Cardiac fibroblast (primary cell): ENCODE data around the gene MGST2.
A peak's percentile ranks its signal among the peaks of the same experiment; 100 is the strongest.
"Not testable (repeated sequence)": the region's sequence is repeated elsewhere in the genome, so short reads cannot be mapped to it uniquely, and the experiment has no call there.

Experiments
- DNase-seq, 2 donors: peaks; one replicate each; pipeline versions ENCODE4 v3.0.0 to v3.0.0-alpha.2; 2010; ENCODE audit warnings: low read depth in 2 of 2
- H3K4me3 ChIP-seq, 2 donors: replicated peaks in 1 of 2; 1 replicate in 1 of 2; 2 replicates in 1 of 2; pipeline ENCODE4 v1.5.1; 2011; ENCODE audit warnings: low read depth in 2 of 2, low read length in 2 of 2, mild to moderate bottlenecking in 2 of 2, moderate library complexity in 1 of 2
- TF ChIP-seq, protein P1 (sequence below): IDR thresholded peaks from one replicate; pipeline ENCODE4 v1.5.1; 2011; ENCODE audit warnings: low read depth, mild to moderate bottlenecking, low read length, inconsistent platforms

The MGST2 gene

DNA sequence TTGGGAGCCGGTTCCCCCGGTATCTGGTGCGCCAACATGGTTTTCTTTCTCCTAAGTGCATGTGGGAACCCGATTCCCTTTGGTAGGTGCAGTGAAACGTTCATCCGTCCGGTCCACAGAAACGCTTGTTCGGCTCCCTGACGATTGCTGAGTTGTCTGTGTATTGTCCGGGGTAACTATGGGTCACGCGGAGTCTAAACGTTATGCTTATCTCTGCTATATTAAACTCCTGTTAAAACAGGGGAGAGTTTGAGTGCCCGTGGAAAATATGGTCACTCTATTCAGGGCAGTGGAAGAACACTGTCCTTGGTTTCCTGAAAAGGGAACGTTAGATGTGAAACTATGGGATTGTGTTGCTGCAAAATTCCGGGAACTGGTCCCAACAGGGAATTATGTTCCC lies 32.4 kb upstream of the MGST2 start:
- peak overlapping the region in 1 of 2 donors; percentile 22 for H3K4me3 ChIP-seq
- peak in 1 of 2 donors; percentile 15 for DNase-seq
- TF ChIP-seq, protein P1, sequence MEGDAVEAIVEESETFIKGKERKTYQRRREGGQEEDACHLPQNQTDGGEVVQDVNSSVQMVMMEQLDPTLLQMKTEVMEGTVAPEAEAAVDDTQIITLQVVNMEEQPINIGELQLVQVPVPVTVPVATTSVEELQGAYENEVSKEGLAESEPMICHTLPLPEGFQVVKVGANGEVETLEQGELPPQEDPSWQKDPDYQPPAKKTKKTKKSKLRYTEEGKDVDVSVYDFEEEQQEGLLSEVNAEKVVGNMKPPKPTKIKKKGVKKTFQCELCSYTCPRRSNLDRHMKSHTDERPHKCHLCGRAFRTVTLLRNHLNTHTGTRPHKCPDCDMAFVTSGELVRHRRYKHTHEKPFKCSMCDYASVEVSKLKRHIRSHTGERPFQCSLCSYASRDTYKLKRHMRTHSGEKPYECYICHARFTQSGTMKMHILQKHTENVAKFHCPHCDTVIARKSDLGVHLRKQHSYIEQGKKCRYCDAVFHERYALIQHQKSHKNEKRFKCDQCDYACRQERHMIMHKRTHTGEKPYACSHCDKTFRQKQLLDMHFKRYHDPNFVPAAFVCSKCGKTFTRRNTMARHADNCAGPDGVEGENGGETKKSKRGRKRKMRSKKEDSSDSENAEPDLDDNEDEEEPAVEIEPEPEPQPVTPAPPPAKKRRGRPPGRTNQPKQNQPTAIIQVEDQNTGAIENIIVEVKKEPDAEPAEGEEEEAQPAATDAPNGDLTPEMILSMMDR = no peak

DNA sequence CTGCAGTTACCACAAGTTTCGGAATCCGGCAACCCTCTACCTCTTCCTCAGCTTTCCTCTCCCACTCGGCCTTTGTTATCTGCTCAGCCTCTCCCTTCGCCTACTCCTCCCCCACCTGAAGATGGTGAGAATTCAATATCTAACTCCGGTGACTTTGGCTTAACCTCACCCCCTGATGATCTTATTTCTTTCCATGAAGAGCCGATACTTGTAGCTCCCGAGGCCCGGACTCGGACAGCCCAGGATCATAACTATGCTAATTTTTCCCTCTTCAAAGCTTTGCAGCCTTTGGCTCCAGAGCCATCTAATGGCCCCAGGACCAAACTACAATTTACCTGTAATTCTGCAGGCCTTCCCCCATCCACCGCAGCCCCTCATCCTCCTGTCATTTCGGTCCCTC lies 32.0 kb upstream of the MGST2 start:
- peak overlapping the region in 1 of 2 donors; percentile 22 for H3K4me3 ChIP-seq
- TF ChIP-seq, protein P1 = peak; percentile 68
- peak; percentile 55 to 66 for DNase-seq

DNA sequence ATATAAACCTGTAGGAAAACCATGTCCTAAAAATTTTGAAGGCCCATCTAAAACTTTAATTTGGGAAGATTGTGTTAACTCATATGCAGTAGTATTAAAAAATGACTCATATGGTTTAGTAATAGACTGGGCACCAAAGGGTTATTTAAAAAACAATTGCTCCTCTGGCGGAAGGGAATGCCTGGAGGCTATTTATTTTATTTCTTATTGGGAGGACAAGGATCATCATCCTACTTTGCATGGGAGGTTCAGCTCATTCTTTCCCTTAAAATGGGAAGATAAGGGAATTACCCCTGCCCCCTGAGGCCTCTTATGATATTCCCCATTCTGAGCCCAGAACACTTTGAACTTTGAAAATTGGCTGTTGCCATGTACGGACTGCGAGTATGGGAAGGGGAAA lies 29.7 kb upstream of the MGST2 start:
- H3K4me3 ChIP-seq = no peak overlapping the region
- TF ChIP-seq, protein P1 = no peak

DNA sequence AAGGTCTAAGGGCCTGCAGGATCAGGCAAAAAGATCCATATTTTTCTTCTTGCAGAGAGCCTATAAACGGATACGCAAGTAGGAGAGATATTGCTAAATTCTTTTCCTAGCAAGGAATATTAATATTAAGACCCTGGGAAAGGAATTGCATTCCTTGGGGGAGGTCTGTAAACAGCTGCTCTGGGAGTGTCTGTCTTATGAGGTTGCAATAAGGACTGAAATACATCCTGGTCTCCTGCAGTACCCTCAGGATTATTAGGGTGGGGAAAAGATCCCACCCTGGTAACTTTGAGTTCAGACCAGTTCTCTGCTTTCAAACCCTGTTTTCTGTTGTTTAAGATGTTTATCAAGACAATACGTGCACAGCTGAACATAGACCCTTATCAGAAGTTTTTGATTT lies 27.3 kb upstream of the MGST2 start:
- not testable (repeated sequence) for H3K4me3 ChIP-seq, DNase-seq

More for the DNA sequence above, 29.7 kb upstream of the MGST2 start:
- DNase-seq = no peak

DNA sequence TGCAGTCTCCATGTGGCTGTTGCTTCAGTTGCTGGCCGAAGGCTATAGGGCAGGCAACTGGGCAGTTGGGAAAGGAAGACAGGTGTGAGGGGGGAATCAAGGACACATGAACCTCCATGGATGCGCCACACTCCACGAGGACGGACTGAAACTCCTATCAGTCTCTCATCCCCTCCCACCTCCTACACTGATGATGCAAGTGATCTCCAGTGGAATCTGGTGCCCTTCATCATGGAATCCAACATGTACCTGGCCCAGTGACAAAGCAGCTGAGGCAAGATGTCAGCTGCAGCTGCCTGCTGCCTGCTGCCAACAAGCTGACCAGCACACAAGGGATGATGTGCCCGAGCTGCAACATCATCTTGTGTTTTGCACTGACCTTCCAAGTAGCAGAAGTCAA lies 26.0 kb upstream of the MGST2 start:
- DNase-seq = no peak
- TF ChIP-seq, protein P1 = no peak

DNA sequence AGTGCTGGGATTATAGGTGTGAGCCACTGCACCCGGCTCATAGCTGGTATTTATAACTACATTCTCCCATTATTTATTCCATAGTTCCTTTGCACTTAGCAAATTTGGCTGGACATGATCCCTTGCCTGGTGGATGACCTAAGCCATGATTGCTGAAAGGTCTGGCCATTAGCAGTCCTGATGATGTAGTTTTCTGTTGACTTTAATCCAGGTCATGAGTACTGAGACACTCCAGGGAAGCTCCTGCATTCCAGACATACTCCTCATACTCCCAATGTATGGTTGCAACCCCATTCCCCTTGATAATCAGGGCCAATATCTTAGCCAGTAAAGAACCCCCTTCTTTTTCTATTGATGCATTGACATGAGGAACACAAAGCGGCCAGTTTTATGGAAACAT lies 24.4 kb upstream of the MGST2 start:
- H3K4me3 ChIP-seq = no peak overlapping the region
- DNase-seq = peak in 1 of 2 donors; percentile 57

More for the DNA sequence above, 26.0 kb upstream of the MGST2 start:
- H3K4me3 ChIP-seq = no peak overlapping the region

DNA sequence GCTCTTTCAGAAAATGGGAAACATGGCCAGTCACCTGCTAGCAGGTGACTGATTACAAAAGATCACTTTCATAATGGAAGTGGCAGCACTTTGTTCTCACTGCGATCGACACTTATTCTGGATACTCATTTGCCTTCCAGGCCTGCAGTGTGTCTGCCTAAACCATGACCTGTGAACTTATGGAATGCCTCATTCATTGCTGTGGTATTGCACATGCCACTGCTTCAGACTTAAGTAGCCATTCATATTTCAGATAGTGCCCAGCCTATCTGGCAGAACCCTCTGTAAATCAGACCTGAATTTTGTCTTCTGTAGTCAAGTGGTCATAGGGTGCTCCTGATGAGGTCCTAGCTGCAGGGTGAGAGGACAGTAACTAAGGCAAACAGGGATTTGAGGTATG lies 23.3 kb upstream of the MGST2 start:
- TF ChIP-seq, protein P1 = no peak
- peak; percentile 50 to 65 for DNase-seq
- H3K4me3 ChIP-seq = no peak overlapping the region

More for the DNA sequence above, 24.4 kb upstream of the MGST2 start:
- TF ChIP-seq, protein P1 = no peak
